GM12892 (cell line): ENCODE results near the gene SNX5.

Experiments used
- POLR2A ChIP-seq: IDR thresholded peaks from 2 replicates; pipeline ENCODE4 v1.6.1; 2011; ENCODE audit warnings: low read depth, low read length, control low read depth
- POLR2AphosphoS5 ChIP-seq: IDR thresholded peaks from 2 replicates; pipeline ENCODE4 v1.6.1; 2011; ENCODE audit warnings: low read depth, low read length, control low read depth
- TAF1 ChIP-seq: IDR thresholded peaks from 2 replicates; pipeline ENCODE4 v1.6.1; 2011; ENCODE audit warnings: low read depth, mild to moderate bottlenecking, control low read depth, low read length, borderline replicate concordance

DNA sequence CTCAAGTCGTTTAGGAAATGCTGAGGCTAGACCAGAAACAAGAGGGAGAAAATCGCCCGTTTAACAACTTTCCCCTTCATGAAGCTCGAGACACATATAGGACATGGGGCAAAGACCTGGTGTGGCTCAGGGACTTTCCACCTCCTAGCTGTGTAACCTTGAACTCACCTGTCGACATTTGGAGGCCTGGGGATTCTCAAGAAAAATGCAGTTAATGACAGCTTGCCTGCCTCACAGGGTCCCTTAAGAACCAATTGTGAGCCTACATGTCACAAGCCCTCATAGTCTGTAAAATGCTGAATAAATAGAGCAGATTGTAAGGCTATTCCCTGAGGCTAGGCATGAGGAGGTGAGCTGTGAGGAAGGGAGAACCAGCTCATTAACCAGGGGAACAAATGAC lies 35.3 kb upstream of the SNX5 start:
- no peak for TF ChIP-seq POLR2A
- TF ChIP-seq TAF1, result no peak
- TF ChIP-seq POLR2AphosphoS5, result no peak
